Mesendoderm (in vitro differentiated cells): ENCODE results near the gene CREG2. TPM values are rescaled to one million over a fixed set of nuclear protein-coding genes. Genes with fewer than 3 reads are reported as not detected.

Experiments
- DNase-seq: peaks from one replicate; pipeline ENCODE4 v3.0.0; 2013
- H2AK5ac ChIP-seq: 2 replicates; pipeline ENCODE4 v1.6.1; 2013; ENCODE audit warnings: low read length, inconsistent platforms
- H2BK120ac ChIP-seq: 2 replicates; pipeline ENCODE4 v1.6.1; 2013; ENCODE audit warnings: low read depth, mild to moderate bottlenecking, low read length, moderate library complexity, mixed read lengths
- H2BK15ac ChIP-seq: replicated peaks from 2 replicates; pipeline ENCODE4 v1.6.1; 2013; ENCODE audit warnings: low read depth, mild to moderate bottlenecking, moderate library complexity
- H2BK5ac ChIP-seq: 2 replicates; pipeline ENCODE4 v1.6.1; 2013; ENCODE audit warnings: low read length, inconsistent platforms
- H3K18ac ChIP-seq: 2 replicates; pipeline ENCODE4 v1.6.1; 2013; ENCODE audit warnings: mild to moderate bottlenecking, low read length, mixed read lengths
- H3K23ac ChIP-seq: one replicate; pipeline ENCODE4 v1.6.1; 2013; ENCODE audit warnings: low read length
- H3K27ac ChIP-seq: 2 replicates; pipeline ENCODE4 v1.5.1; 2013; ENCODE audit warnings: low read depth, mild to moderate bottlenecking, inconsistent platforms, low read length, moderate library complexity
- H3K27me3 ChIP-seq: 2 replicates; pipeline ENCODE4 v1.6.1; 2013; ENCODE audit warnings: low read length, control low read depth, mild to moderate bottlenecking, inconsistent platforms; ENCODE audit not compliant: insufficient read depth, poor library complexity
- H3K36me3 ChIP-seq: 2 replicates; pipeline ENCODE4 v1.6.1; 2013; ENCODE audit warnings: low read length, inconsistent platforms; ENCODE audit not compliant: control insufficient read depth, insufficient read depth
- H3K4ac ChIP-seq: one replicate; pipeline ENCODE4 v1.6.1; 2013; ENCODE audit warnings: low read depth, mild to moderate bottlenecking, low read length, moderate library complexity
- H3K4me1 ChIP-seq: 2 replicates; pipeline ENCODE4 v1.6.1; 2013; ENCODE audit warnings: low read depth, low read length, inconsistent platforms; ENCODE audit not compliant: control insufficient read depth
- H3K4me2 ChIP-seq: 2 replicates; pipeline ENCODE4 v1.6.1; 2013; ENCODE audit warnings: low read length
- H3K4me3 ChIP-seq: 2 replicates; pipeline ENCODE4 v1.5.1; 2013; ENCODE audit warnings: mild to moderate bottlenecking, low read length
- H3K56ac ChIP-seq: one replicate; pipeline ENCODE4 v1.6.1; 2013; ENCODE audit warnings: low read length
- H3K79me1 ChIP-seq: 2 replicates; pipeline ENCODE4 v1.6.1; 2013; ENCODE audit warnings: low read length, inconsistent platforms
- H3K79me2 ChIP-seq: 2 replicates; pipeline ENCODE4 v1.6.1; 2013; ENCODE audit warnings: mild to moderate bottlenecking, low read length; ENCODE audit not compliant: control insufficient read depth, insufficient read depth
- H3K9ac ChIP-seq: 2 replicates; pipeline ENCODE4 v1.6.1; 2013; ENCODE audit warnings: low read length, inconsistent platforms
- H4K5ac ChIP-seq: one replicate; pipeline ENCODE4 v1.6.1; 2013; ENCODE audit warnings: low read length
- H4K8ac ChIP-seq: one replicate; pipeline ENCODE4 v1.6.1; 2013; ENCODE audit warnings: low read depth, mild to moderate bottlenecking, control low read depth, low read length, moderate library complexity
- WGBS: extraction: QIAGEN DNeasy Blood & Tissue Kit; methylation state at CpG from one replicate; pipeline ENCODE4 v1.1.7; 2013; ENCODE audit warnings: low lambda C conversion rate, missing lambda C conversion rate; ENCODE audit not compliant: insufficient coverage; ENCODE audit errors: extremely low coverage; 5-methylcytosine and 5-hydroxymethylcytosine counted together
- polyA plus RNA-seq, 2 experiments: library from polyadenylated mRNA; stranded (reverse); fragments of 200-250 nt; gene quantifications; one replicate each; pipeline ENCODE4 v1.2.3, GENCODE V29; 2013

CREG2 gene, protein sequence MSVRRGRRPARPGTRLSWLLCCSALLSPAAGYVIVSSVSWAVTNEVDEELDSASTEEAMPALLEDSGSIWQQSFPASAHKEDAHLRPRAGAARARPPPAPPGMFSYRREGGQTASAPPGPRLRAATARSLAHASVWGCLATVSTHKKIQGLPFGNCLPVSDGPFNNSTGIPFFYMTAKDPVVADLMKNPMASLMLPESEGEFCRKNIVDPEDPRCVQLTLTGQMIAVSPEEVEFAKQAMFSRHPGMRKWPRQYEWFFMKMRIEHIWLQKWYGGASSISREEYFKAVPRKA
- 0.08 TPM for polyA plus RNA-seq (2013, experiment 1 of 2)
- 0.08 TPM for polyA plus RNA-seq (2013, experiment 2 of 2)

DNA sequence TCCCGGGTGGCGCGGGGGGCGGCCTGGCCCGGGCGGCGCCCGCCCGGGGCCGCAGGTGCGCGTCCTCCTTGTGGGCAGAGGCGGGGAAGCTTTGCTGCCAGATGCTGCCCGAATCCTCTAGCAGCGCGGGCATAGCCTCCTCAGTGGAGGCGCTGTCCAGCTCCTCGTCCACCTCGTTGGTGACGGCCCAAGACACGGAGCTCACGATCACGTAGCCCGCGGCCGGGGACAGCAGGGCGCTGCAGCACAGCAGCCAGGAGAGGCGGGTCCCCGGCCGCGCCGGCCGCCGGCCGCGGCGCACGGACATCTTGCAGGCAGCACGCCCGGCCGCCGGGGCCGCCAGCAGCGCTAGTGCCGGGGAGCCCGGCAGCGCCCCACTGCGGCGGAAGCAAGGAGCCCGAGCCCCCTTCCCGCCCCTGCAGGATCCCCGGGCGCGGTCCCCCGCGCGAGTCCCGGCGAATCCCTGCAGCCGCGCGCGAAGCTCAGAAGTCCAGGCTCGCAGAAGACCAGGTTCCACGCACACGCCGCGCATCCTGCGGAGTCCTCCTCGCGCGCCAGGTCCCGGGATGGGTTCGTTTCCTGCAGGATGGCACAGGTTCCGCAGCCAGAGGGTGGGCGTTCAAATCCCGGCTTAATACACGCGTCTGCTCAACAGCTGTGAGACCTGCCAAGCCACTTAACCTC, at the start of gene CREG2:
Gene CREG2, minus strand, starts transcription at position 353 of the 684 bp plus-strand sequence. Its CDS starts 46 bp downstream, at position 307.
- Histone ChIP-seq H3K79me1 (no peaks in the 10 kb centered on the region), H3K4ac (no peak within 1 kb of the TSS), H3K36me3 (no peaks in the 10 kb centered on the region), H4K5ac (no peak within 1 kb of the TSS), H2AK5ac (no peak within 1 kb of the TSS), H3K4me2 (peak within 1 kb of the TSS; percentile 92), H2BK5ac (no peak within 1 kb of the TSS), H2BK15ac (no peak within 1 kb of the TSS), H3K4me3 (peak within 1 kb of the TSS; percentile 47), H3K4me1 (no peaks in the 10 kb centered on the region), H2BK120ac (no peak within 1 kb of the TSS), H3K79me2 (no peaks in the 10 kb centered on the region), H3K27me3 (peaks cover 17% of the 10 kb centered on the region), H4K8ac (no peak within 1 kb of the TSS), H3K23ac (no peak within 1 kb of the TSS), H3K27ac (no peak within 1 kb of the TSS), H3K18ac (no peak within 1 kb of the TSS), H3K56ac (peak within 1 kb of the TSS; percentile 76), H3K9ac (peak within 1 kb of the TSS; percentile 46)
- no CpG with 5 or more reads among the region's 79 CpGs for WGBS
- peak; percentile 75 for DNase-seq

DNA sequence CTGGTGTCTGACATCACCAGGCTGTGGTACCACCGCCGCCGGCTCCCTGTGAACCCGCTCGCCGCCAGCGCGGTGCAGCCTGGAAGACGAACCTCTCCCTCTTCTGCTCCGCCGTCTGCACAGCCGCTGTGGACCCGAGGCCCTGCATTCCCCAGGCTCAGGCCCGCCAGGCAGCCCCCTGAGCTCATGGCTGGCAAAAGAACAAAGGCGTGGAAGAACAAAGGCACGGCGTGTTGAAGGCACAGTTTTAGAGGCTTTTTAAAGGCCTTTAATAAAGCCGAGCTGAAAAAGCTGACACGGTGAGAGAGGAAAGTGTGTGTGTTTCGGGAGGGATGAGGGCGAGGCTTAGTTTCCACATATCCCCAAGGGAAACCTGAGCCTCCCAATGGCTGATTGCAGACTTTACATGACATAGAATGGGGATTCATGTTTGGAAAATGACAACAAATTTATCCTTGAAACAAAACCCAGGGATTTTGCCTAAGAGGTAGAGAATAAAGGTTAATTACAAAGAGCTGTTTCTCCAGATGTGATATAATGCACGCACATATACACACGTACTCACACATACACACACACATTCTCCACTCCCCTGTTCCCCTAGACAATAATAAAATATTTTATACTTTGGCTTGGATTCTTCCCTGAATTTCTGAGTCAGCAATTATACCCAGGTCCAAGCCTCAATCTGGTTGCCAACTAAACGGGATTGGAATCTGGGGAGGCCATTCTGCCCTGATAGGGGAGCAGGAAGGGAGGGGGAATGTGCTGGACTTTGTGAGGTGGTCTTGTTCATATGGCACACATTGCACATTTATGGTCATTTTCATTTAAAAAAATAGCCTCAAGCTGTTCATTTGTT, 47.9 kb upstream of the CREG2 start:
- H3K79me1 ChIP-seq: no peaks in the 10 kb centered on the region
- H3K4me2 ChIP-seq: no peak overlapping the region
- H3K27ac ChIP-seq: no peak overlapping the region
- no peak overlapping the region for H3K23ac ChIP-seq
- H3K56ac ChIP-seq: peak overlapping the region; percentile 70
- WGBS: no CpG with 5 or more reads among the region's 24 CpGs
- H3K18ac ChIP-seq: peak overlapping the region; percentile 66
- no peak overlapping the region for H2BK5ac ChIP-seq
- peaks cover 2% of the 10 kb centered on the region for H3K4me1 ChIP-seq
- H3K4me3 ChIP-seq: no peak overlapping the region
- H4K8ac ChIP-seq: no peak overlapping the region
- no peak overlapping the region for H2AK5ac ChIP-seq
- H3K36me3 ChIP-seq: no peaks in the 10 kb centered on the region
- peak; percentile 56 for DNase-seq
- H3K79me2 ChIP-seq: no peaks in the 10 kb centered on the region
- no peaks in the 10 kb centered on the region for H3K27me3 ChIP-seq
- no peak overlapping the region for H4K5ac ChIP-seq
- H3K4ac ChIP-seq: no peak overlapping the region
- no peak overlapping the region for H2BK120ac ChIP-seq
- peak overlapping the region; percentile 39 for H3K9ac ChIP-seq
- H2BK15ac ChIP-seq: no peak overlapping the region

DNA sequence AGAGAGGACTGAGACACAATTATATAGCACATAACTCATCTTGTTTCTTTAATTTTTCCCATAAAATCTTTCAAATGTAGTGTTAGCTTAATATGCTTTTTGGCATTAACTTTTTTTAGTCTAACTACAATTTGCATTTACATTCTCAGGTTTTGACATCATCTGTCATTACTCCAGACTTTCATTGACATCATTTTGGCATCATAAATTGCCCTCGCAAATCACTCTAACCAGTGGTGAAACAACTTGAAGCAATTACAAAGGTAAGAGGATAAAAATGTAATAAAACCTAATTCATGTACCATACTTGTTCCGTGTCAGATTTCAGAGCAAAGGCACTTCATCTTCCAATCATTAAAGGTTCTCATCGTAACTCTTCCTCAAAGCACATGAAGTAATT, 46.2 kb upstream of the CREG2 start:
- Histone ChIP-seq H3K23ac (no peak overlapping the region), H3K18ac (no peak overlapping the region)
- no CpG with 5 or more reads among the region's 3 CpGs for WGBS

DNA sequence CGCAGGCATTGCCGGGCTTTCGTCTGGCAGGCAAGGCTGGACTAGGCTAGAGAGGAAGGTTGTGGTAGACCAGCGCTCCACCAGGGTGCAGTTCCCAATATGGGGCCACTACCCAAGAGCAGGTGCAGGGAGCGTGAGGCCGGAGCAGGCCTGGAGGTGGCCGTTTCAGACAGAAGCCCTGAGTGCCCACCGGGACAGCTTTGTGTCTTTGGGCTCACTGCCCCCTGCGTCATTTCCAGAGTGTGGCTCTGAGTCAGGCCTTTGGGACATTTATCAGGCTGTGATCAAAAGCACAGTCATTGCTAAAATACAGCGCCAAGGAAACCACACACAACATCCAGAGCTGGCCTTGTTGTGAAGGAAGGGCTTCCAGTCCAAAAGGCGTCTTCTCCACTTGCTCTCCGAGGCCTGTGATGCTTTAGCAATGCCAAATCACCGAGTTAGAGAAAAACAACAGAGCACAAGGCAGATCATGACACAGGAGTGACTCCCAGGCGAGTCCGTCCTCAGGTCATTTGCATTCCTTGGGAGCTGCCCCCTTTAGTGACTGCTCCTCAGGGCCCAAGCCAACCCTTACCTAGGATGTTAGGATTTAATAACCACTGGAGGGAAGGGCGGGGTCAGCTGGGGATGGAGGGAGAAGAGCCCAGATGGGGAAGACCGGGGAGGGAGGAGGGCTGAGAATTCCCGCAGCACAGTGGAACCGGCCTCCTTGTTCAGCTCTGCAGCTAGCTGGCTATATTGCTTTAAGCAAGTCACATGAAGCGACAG, 45.3 kb upstream of the CREG2 start:
- no peak overlapping the region for H2BK15ac ChIP-seq
- H3K36me3 ChIP-seq: no peaks in the 10 kb centered on the region
- no peaks in the 10 kb centered on the region for H3K79me1 ChIP-seq
- no peak overlapping the region for H3K4me2 ChIP-seq
- H2BK5ac ChIP-seq: no peak overlapping the region
- no peaks in the 10 kb centered on the region for H3K27me3 ChIP-seq
- no peaks in the 10 kb centered on the region for H3K79me2 ChIP-seq
- H3K4ac ChIP-seq: no peak overlapping the region
- no peak overlapping the region for H3K23ac ChIP-seq
- no peak overlapping the region for H3K27ac ChIP-seq
- H2BK120ac ChIP-seq: no peak overlapping the region
- no CpG with 5 or more reads among the region's 20 CpGs for WGBS
- H3K4me3 ChIP-seq: no peak overlapping the region
- no peak overlapping the region for H4K8ac ChIP-seq
- H3K9ac ChIP-seq: no peak overlapping the region
- H3K4me1 ChIP-seq: peaks cover 2% of the 10 kb centered on the region
- peak; percentile 22 for DNase-seq
- no peak overlapping the region for H4K5ac ChIP-seq
- no peak overlapping the region for H3K56ac ChIP-seq
- no peak overlapping the region for H2AK5ac ChIP-seq
- H3K18ac ChIP-seq: no peak overlapping the region

More for the DNA sequence above, 46.2 kb upstream of the CREG2 start:
- no peak overlapping the region for H3K9ac ChIP-seq
- no peak overlapping the region for H3K4me3 ChIP-seq
- H3K4ac ChIP-seq: no peak overlapping the region
- no peak overlapping the region for H2BK120ac ChIP-seq
- H4K5ac ChIP-seq: no peak overlapping the region
- no peak overlapping the region for H2BK5ac ChIP-seq
- no peaks in the 10 kb centered on the region for H3K79me2 ChIP-seq
- no peak overlapping the region for H2AK5ac ChIP-seq
- H3K79me1 ChIP-seq: no peaks in the 10 kb centered on the region
- no peaks in the 10 kb centered on the region for H3K36me3 ChIP-seq
- DNase-seq: no peak
- H3K27me3 ChIP-seq: no peaks in the 10 kb centered on the region
- peaks cover 2% of the 10 kb centered on the region for H3K4me1 ChIP-seq
- no peak overlapping the region for H4K8ac ChIP-seq
- H3K56ac ChIP-seq: no peak overlapping the region
- H3K4me2 ChIP-seq: no peak overlapping the region
- H2BK15ac ChIP-seq: no peak overlapping the region
- no peak overlapping the region for H3K27ac ChIP-seq

DNA sequence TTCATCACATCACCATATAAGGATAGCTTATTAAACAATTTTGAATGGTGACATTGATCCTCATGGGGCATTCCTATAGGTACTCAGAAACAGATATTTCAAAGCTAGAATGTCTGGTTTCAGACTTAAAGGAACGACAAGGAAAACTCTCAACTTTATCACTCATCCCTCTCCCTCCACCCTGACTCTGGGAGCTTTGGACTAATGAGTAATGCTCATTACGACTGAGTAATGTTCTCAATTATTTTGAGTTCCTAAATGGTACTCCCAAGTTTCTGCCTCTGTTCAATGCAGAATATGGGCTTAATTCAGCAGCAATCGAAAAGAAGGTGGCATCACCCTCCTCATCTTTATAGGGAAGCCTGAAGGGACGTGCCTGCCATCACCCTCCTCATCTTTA, 44.2 kb upstream of the CREG2 start:
- Histone ChIP-seq H3K79me2 (no peaks in the 10 kb centered on the region), H3K4me2 (no peak overlapping the region), H3K9ac (no peak overlapping the region), H3K79me1 (no peaks in the 10 kb centered on the region), H3K36me3 (no peaks in the 10 kb centered on the region), H2AK5ac (no peak overlapping the region), H3K27ac (no peak overlapping the region), H4K8ac (no peak overlapping the region), H3K18ac (no peak overlapping the region), H3K4ac (no peak overlapping the region), H3K23ac (no peak overlapping the region), H2BK15ac (no peak overlapping the region), H3K4me1 (peaks cover 2% of the 10 kb centered on the region), H3K56ac (no peak overlapping the region), H2BK5ac (no peak overlapping the region), H3K27me3 (no peaks in the 10 kb centered on the region), H2BK120ac (no peak overlapping the region), H3K4me3 (no peak overlapping the region), H4K5ac (no peak overlapping the region)
- no CpG with 5 or more reads among the region's 4 CpGs for WGBS
- DNase-seq: no peak
